SHP77 (cell line): ENCODE measurements around the gene HIVEP3.
"Not testable (repeated sequence)": the region's sequence is repeated elsewhere in the genome, so short reads cannot be mapped to it uniquely, and the experiment has no call there.

Experiments used
- DNase-seq, 2 experiments: peaks; one replicate each; lab custom pipeline; 2025; lab: John Stamatoyannopoulos, UW

The HIVEP3 gene

DNA sequence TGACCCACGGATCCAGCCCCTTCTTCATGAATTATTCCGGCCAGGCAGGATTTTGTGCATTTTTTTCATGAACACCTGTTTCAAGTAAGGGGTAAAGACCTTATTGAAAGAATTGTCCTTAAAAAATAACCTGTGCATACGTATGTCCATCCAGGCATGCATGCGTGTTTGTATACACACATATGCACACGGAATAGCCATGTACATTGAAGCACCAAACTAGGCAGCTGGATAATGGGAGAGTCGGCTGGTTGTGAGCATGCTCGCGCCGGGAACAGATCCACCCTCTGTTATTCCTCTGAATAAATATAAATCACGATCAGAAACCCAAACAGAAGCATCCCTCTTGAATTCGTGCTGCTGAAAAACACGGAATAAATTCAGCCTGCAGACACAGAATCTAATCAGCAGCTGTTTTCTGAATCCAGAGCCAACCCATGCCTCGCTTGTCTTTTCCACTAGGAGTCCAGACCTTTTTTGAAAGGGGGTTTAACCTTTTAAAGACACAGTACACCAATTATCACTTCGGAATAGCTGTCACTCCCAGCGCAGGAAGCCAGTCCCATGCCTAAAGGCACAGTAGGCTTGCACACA, at the start of gene HIVEP3:
Gene HIVEP3 (minus strand): TSS at position 473 of the 594 bp plus-strand sequence.
- peak; percentile 57 to 74 for DNase-seq

DNA sequence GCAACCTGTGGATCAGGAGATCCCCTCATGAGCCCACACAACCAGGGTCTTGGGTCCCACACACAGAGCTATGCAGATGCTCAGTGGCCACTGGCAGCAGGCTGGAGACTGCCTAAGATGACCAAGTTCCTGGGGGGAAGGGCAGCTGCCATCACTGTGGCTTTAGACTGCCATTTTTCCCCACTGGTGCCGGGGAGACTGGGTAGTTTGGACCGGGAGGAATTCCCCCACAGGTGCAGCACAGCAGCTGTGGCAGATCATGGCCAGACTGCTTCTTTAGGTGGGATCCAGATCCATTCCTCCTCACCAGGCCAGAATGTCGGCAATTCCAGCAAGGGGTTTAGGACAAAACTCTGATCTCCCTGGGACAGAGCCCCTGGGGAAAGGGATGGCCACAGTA, 45.7 kb upstream of the HIVEP3 start:
- DNase-seq = no peak

DNA sequence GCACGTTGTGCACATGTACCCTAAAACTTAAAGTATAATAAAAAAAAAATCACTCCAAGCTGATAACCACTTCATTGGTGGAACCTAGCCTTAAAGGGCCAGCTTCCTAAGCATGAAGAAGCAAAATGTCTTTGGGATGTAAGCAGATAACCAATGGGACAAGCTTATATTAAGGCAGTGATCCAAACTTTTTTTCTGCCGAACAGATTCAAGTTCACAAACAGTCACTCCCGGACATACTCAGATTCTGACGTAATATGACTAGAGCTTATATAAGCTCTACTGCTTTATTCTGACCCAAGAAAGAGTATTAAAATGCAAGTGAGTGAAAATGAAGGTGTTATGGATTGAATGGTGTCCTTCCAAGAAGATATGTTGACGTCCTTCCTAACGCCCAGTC, 44.9 kb upstream of the HIVEP3 start:
- DNase-seq = no peak

DNA sequence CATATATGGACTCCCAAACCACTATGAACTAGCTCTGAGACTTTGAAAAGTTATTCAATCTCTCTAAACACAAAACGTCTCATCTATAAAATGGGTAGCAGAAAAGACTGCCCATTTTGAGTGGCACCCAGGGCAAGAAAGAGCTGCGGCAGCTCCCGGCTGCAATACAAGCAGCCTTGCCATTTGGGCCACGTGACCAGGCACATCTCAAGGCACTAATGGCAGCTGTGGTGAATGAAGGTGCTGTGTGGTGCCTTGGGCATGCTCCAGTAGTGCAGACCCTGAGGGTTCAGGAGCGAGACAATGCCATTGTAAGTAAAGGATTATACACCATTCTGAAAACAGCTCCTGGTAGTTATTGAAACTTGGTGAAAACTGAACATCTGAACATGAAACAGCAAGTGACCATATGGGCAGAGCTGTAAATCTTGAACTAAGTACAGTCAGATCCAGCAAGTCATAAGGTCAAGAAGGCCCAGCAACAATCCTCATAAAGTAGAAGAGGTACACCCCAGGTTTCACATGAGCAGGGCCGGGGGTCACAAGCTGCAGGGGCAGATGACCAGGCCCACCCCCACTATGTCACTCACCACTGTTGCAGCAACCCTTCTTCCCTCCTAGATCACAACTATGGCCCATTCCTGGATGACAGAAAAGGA, 39.4 kb upstream of the HIVEP3 start:
- no peak for DNase-seq

DNA sequence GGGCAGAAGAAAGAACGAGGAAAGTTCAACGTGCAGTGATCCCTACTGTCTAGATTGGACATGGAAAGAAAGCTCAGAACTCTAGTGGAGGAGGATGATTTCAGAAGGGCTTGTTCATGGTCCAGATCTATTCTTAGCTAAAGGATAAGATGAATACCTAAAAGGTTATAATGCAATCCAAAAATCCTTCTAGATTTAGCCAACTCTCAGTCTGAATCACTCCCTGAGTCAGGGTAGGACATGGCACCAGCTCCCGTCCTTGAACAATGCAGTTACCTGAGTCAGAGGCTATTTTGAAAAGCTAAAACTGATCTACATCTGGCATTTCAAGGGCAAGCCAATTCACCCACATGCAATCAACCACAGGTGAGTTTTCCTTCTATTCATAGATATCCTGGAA, 38.8 kb upstream of the HIVEP3 start:
- DNase-seq = no peak

DNA sequence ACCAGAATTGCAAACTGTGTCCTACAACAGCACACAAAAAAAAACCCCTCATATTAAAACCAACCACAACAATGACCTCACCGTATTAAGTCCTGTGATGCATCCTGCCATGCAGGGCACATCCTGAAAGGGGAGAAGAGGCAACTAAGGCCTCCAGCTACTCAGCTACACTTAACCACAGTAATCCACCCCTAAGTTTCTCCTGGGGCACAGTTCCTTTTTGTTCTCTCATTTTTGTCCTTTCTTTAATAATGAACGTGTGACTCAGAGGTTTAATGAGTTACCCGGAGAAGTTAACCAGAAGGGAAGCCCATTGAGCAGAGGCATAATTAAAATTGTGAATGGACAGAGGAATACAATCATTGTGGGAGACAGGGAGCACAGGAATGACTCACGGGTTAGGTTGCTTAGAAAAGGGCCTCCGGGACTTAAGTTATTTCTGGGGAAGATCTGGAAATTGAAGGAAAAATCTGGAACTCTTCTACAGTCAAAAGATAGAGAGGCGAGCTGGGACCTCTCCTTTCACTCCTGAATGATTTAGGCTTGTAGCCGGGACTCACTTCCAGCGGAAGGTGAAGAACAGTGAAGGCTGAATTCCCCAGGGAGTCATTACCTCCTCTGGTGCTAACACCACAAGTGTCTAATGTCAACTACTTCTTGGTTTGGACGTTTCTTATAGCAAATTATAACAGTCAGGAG, 36.9 kb upstream of the HIVEP3 start:
- no peak for DNase-seq

DNA sequence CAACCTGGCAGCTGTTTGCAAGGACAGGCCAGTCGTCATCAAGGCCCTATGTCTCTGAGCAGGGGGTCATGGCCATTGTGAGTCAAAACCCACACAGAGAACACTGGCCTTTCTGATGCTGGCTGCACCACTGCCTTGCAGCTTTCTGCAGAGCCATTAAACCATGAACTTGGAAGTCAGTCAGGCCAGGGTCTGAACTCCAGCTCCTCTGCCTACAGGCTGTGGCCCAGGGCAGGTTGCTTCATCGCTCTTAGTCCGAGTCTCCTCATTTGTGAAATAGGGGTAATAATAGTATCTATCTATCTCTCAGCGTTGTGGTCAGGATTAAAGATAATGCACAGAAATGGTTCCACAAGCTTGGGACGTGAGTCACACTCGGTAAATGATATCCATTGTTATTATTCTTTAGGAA, 35.8 kb upstream of the HIVEP3 start:
- DNase-seq = no peak

DNA sequence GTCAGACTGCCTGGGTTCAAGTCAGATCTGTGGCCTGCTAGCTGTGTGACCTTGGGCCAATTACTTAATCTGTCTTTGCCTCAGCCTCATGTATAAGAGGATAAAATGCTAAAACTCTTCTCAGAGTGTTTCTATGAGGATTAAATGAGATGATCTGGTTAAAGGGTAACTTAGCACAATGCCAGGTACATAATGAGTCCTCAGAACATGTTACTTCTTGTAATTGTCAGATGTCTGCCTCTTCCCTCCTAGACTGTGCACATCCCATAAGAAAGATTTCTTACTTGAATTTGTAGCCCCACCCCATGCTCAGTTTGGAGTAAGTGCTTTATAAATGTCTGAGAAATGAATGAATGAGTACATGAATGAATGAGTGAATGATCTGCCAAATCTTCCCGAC, 34.6 kb upstream of the HIVEP3 start:
- DNase-seq = no peak

DNA sequence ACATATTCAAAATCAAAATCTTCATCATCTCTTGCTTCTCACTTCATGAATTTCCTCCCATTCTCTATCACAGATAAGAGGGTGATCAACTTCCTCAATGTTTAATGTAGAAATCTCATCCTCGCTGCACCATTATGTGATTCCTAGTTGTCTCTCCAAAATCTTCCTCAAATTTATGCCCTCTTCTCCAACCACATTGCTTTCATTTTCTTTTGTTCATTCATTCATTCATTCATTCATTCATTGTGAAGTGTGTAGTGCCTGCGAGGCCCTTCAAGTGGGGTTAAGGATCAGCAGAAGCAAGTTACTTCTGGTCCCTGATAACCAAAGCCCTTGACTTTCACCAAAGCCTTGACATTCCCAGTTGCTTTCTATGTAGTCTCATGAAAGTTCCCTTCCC, 33.5 kb upstream of the HIVEP3 start:
- DNase-seq = no peak

DNA sequence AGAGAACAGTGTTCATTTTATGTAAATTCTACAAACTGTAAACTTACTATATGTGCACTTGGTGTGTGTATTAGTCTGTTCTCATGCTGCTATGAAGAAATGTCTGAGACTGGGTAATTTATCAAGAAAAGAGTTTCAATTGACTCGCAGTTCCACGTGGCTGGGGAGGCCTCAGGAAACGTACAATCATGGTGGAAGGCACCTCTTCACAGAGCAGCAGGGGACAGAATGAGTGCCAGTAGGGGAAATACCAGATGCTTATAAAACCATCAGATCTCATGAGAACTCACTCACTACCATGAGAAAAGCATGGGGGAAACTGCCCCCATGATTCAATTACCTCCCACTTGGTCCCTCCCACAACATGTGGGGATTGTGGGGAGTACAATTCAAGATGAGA, 32.8 kb upstream of the HIVEP3 start:
- DNase-seq = not testable (repeated sequence)

DNA sequence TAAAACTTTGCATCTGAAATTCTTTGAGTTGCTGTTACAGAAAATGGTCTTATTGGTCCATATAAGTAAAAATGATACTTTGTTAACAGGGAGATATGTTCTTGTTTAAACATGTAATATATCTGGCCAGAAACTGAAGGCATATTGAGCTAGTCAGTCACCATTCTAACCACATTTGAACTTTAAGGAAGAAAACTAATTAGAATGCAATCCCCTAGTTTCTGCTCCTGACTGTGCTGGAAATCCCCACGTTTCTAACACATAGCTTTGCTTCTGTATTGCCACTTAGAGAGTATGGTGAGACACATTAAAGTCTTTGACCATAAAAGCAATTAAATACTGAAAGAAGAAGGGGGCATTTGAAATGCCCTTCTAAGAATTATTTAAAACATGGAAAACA, 32.1 kb upstream of the HIVEP3 start:
- DNase-seq = no peak

DNA sequence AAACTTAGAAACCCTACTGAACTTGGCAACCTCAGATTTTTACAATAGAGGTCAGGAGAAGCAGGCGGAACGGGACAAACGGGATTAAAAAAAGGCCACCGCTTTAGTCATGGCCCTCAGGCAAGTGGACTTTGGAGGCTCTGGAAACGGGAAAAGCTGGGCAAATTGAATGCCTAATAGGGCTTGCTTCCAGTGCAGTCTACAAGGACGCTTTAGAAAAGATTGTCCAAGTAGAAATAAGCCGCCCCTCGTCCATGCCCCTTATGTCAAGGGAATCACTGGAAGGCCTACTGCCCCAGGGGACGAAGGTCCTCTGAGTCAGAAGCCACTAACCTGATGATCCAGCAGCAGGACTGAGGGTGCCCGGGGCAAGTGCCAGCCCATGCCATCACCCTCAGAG, 27.2 kb upstream of the HIVEP3 start:
- not testable (repeated sequence) for DNase-seq

DNA sequence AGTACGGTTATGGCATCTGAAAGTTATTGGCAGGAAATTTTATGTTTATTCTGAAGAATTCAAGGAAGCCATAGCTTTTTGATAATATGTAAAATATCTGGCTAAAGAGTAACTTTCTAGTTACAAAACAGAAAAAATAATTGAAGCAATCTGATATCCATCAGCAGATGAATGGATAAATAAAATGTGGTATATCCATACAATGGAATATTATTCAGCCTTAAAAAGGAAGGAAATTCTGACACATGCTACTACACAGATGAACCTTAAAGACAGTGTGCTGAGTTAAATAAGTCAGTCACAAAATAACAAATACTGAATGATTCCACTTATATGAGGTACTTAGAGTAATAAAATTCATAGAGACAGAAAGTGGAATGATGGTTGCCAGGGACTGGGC, 25.0 kb upstream of the HIVEP3 start:
- DNase-seq = no peak

DNA sequence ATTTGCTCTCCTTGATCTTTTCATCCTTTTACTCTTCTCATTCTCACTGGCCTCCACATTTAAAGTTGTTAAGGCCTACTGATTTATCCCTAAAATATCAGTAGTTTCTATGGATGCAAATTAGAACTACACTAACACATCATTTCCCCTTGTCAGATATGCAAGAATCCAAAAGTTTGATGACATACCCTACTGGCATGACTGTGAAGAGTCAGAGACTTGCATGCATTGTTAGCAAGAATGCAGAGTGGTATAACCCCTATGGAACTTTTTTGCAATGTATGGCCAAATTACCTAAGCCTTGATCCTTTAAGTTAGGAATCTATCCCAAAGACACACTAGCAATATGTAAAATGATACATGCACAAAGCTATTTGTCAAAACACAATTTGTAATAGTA, 23.6 kb upstream of the HIVEP3 start:
- no peak for DNase-seq

DNA sequence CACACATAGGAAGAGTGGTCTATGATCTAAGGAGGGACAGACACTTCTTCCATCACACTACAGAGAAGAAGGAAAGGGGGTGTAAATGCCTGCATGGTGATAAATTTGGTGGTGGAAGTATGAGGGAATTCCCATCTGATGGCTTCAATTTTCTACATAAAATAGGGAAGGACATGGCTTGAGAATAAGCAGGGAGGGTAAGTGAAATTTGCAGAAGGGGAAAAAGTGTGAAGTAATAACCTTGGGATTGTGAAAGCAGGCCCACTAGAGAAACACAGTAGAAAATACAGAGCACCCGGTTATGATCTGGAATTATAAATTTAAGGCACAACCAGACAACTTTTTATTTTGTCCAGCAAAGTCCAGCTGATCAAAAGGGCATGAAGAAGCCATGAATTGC, 22.7 kb upstream of the HIVEP3 start:
- DNase-seq = no peak

DNA sequence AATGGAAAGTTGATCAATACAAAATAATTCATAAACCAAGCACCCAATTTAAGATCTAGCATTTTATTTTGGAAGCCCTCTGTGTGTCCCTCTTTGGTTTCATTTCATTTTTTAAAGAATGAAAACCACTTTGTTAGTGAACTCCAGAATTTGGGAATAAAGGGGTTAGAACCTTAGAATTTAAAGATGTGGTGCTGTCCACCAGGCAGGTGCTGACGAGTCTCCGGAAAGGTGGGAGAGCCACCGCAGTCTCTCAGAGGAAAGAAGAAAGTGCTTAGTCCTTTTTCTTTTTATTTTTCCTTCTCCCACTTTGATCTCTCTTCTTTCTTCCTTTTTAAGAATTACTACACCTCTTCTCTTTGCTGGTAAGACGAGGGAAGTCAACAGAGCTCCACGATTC, 20.5 kb upstream of the HIVEP3 start:
- DNase-seq = no peak

DNA sequence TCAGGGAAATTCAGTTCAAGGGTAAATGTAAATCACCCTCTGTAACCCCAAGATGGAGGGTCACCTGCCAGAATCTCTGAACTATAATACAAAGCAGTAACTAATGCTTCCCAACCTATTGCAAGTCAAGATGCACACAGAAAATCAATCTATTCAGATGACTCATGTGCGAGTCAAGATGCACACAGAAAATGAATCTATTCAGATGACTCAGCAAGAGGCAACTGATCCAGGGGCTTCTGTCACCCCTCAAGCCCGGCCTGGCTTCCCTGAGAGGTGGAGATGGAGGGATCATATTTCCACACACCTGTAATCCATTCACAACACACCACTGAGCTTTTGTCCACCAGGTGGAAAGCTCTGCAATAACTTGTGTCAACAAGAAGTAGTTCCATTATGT, 17.4 kb upstream of the HIVEP3 start:
- DNase-seq = peak; percentile 50 to 59

DNA sequence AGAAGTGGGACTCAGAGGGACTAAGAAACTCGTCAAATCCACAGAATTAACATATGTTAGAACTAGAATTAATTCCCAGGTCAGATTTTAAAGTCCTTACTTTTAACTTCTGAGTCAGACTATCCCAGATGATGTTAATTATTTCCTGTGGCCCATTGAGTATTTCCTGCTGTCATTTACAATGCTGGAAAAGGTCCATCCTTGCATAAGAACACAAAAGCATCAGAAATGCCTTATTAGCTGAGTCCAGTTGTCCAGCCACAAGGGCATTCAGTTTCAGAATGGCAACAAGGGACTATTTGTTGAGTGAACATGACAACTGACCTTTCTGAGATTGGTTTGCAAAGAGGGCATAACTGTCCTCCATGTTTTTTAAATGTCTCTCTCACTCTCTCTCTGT, 16.5 kb upstream of the HIVEP3 start:
- DNase-seq = no peak

DNA sequence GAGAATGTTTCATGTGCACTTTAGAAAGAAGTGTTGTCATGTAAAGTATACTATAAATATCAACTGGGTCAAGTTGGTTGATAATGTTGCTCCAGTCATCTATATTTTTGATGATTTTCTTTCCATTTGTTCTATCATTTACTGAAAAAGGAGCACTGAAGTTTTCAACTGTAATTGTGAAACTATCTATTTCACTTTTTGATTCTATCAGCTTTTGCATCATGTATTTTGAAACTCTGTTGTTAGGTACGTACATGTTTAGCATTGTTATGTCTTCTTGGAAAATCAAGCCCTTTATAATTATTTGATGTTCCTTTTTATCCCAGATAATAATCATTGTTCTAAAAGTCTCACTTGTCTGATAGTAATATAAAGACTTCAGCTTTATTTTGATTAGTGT, 14.4 kb upstream of the HIVEP3 start:
- DNase-seq = no peak

DNA sequence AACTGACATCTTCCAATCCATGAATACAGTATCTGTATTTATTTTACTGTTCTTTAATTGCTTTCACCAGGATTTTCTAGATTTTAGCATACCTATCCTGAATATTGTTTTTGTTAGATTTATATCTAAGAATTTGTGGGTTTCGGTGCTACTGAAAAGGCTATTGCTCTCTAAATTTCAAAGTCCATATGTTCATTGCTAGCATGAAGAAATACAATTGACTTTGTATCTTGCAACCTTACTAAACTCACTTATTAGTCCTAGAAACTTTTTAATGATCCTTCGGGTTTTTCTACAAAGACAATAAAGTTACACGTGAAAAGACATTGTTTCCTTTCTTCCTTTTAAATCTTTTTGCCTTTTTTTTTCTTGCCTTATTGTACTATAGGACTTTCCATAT, 12.9 kb upstream of the HIVEP3 start:
- DNase-seq = no peak

DNA sequence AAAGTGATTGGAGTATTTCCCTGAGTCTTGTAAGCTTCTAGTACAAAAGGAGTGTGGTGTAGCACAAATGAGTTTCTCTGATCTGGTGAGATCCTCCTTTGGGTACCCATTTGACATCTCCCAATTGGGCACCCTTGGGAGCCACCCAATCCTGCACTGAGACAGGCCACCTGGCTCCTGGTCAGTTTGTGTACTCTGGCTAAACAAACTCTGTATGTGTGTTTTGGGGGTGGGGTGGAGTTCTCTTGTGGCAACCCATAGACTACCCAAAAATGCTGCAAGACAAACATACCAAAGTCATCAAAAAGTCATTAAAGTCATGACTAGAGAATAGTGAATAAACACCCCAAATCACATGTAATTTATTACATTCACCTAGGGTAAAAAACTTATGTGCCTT, 8.4 kb upstream of the HIVEP3 start:
- peak; percentile 73 to 80 for DNase-seq

DNA sequence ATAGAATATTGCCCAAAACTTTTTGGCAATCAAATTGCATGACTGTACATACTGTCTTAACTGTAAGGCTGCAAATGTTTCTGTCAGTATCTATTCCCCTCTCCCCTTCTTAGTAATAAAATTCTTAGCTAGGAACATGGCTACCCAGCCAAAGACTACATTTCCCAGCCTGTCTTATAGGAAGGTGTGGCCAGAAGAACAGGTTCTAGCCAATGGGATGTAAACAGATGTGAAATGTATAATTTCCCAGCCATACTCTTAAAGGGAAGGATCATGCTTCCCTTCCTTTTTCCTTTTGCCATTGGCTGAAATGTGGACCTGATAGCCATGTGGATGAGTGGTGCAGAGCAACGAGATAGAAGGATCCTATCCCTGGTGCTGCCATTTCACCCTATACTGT, 7.0 kb upstream of the HIVEP3 start:
- DNase-seq = peak in 1 of 2 experiments; percentile 4

DNA sequence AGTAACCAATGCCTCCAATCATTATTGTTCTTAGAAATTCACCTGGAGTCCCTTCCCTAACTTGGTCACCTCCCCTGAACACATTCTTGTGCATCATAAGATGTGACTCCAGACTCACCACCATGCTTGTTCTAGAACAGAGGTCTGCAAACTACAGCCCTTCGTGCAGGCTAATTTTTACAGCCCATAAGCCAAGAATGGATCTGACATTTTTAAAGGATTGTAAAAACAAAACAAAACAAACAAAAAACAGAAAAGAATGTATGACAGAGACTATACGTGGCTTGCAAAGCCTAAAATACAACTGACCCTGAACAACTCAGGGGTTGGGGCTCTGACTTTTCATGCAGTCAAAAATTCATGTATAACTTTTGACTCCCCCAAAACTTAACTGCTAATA, 6.2 kb upstream of the HIVEP3 start:
- no peak for DNase-seq

DNA sequence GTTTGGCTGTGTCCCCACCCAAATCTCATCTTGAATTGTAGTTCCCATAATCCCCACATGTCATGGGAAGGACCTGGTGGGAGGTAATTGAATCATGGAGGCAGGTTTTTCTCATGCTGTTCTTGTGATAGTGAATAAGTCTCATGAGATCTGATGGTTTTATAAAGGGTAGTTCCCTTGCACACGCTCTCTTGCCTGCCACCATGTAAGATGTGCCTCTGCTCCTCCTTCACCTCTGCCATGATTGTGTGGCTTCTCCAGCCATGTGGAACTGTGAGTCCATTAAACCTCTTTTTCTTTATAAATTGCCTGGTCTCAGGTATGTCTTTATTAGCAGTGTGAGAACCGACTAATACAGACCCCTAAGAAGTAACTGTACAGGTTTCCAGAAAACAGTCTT, 2.5 kb upstream of the HIVEP3 start:
- DNase-seq = not testable (repeated sequence)
